GM12892 (cell line): ENCODE measurements around the gene NTRK1. TPM values are rescaled to one million over a fixed set of nuclear protein-coding genes. Genes with fewer than 3 reads are reported as not detected.

Experiments
- DNase-seq: peaks from one replicate; pipeline ENCODE4 v3.0.0; 2011; ENCODE audit not compliant: insufficient read length
- FAIRE-seq: peaks from 2 replicates; lab custom pipeline; 2011; peaks lifted over from hg19 to GRCh38; lab: Jason Lieb, UNC
- POLR2A ChIP-seq: IDR thresholded peaks from 2 replicates; pipeline ENCODE4 v1.6.1; 2011; ENCODE audit warnings: low read depth, low read length, control low read depth
- POLR2AphosphoS5 ChIP-seq: IDR thresholded peaks from 2 replicates; pipeline ENCODE4 v1.6.1; 2011; ENCODE audit warnings: low read depth, low read length, control low read depth
- TAF1 ChIP-seq: IDR thresholded peaks from 2 replicates; pipeline ENCODE4 v1.6.1; 2011; ENCODE audit warnings: low read depth, mild to moderate bottlenecking, control low read depth, low read length, borderline replicate concordance
- polyA plus RNA-seq: library from polyadenylated mRNA; unstranded; fragments of >200 nt; gene quantifications from one replicate; pipeline ENCODE4 v1.2.1, GENCODE V29; 2012; ENCODE audit warnings: missing spikeins, inconsistent platforms; ENCODE audit not compliant: missing spikeins

The NTRK1 gene
- not detected for polyA plus RNA-seq

DNA sequence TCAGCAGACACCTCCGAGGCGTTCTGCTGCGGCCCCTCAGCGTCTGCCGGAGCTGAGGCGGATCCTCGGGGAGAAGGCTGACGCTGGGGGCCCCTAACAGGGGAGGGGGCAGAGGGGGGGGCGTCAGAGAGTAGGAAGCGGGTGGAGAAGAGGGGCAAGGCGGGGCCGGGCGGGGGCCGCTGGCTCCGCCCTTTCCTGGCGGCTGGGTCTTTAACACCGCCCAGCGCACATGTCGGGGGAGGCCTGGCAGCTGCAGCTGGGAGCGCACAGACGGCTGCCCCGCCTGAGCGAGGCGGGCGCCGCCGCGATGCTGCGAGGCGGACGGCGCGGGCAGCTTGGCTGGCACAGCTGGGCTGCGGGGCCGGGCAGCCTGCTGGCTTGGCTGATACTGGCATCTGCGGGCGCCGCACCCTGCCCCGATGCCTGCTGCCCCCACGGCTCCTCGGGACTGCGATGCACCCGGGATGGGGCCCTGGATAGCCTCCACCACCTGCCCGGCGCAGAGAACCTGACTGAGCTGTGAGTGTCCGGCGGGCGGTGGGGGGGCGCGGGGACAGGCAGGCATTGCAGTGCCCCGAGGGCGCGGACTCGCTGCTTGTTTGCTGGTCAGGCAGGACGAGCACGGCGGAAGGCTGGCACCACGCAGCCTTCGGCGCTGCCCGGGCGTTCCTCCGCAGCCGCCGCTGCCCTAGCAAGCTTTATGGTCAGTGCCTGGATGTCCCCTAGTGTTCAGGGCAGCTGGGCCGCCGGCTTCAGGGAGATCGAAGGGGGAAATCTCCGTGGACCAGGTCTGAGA lies at the start of gene NTRK1:
Gene NTRK1 (plus strand): TSS at position 238 of the 796 bp plus-strand sequence. CDS start 70 bp downstream, at position 308.
- FAIRE-seq (no peak), DNase-seq (peak; percentile 77)

GRCh38 chr1:156811168-156811567 lies 49.5 kb upstream of the NTRK1 start:
- no peak for DNase-seq
- FAIRE-seq: no peak
- no peak for TF ChIP-seq POLR2A
- TF ChIP-seq POLR2AphosphoS5: no peak
- no peak for TF ChIP-seq TAF1

More for the DNA sequence above, at the start of gene NTRK1:
- TF ChIP-seq POLR2AphosphoS5 (no peak), TAF1 (no peak), POLR2A (no peak)

- FAIRE-seq (no peak), DNase-seq (no peak)
- TF ChIP-seq POLR2A (no peak), TAF1 (no peak), POLR2AphosphoS5 (no peak)
Measured at GRCh38 chr1:156812293-156812990, 48.2 kb upstream of the NTRK1 start.

DNA sequence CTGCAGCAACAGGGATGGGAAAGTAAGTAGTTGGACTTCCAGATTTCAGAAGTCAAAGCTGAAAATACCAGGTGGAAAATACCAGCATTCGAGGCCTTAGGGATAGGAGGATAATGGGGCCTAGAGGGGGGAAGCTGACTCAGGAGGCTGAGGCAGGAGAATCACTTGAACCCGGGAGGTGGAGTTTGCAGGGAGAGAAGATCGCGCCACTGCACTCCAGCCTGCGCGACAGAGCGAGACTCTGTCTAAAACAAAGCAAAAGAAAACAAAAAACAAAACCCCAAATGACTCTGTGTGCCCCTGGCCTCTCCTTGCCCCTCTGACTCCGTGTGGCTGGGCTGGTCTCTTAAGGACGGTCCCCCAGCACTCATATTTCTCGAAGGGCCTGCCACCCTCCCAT lies 47.4 kb upstream of the NTRK1 start:
- DNase-seq (no peak), FAIRE-seq (no peak)
- TF ChIP-seq POLR2AphosphoS5: no peak
- no peak for TF ChIP-seq POLR2A
- TF ChIP-seq TAF1: no peak

DNA sequence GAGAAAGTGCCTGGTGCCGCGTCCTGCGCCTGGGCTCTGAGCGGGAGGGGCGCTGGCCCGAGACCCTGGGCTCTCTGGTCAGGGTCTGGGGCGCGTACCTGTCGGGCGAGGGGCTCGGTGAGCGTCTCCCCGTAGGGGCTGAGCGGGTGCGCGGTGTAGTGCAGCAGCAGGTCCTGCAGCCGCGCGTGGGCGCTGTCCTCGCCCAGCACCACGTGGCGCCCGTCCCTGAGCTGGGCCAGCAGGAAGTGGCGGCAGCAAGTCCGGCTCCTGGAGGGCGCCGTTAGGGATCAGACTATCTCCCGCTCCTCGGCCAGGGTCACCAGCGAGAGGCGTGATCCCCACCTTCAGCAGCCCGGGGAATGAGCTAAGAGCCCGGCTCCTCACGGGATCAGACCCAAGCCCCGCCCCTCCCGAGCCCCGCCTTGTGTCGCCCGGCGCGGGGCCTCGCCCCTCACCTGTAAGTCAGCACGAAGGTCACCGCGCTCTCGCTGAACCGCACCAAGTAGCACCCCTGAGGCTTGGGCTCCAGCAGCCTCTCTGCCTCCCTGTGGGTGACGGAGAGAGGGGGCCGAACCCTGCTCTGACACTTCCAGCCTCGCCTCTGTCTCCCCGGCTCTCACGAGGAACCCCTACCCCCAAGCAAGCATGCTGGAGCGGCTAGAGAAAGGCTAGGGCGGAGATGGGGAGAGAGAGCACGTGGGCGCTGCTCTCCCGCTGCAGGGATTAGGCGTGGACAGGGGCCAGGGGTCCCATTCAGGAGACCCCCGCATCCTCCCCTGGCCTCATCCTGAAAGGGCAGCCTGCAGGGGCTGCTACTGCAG lies 46.7 kb upstream of the NTRK1 start:
- no peak for TF ChIP-seq TAF1
- peak; percentile 45; the same call in 1 of the 2 replicates for TF ChIP-seq POLR2A
- FAIRE-seq: peak; percentile 65
- peak; percentile 78 for DNase-seq

DNA sequence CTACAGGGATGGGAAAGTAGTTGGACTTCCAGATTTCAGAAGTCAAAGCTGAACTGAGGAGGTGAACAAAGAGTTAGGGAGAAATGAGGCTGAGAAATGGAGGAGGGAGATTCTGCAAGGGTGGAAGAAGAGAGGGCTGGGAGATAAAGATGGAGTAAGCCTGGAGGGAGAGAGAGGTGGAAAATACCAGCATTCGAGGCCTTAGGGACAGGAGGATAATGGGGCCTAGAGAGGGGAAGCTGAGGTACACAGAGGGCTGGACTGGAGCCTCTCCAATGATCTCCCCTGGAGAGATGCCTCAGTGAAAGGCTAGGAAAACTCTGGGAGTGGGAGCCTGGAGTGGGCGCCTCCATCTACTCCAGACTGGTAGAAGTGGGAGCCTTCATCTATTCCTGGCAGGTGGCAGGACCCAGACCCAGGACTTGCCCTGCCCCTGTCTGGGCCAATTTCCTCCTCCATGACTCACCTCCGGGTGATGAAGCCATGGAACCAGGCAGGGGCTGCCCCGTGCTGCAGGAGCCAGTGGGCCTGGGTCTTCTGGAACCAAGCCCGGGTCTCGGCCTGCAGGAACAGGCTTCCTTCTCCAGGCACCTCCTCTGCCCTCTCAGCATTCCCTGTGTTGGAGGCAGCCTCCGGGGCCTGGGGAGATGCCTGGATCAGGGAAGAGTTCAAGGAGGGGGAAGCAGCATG lies 45.9 kb upstream of the NTRK1 start:
- TF ChIP-seq POLR2A: no peak
- TF ChIP-seq TAF1: no peak
- no peak for TF ChIP-seq POLR2AphosphoS5
- FAIRE-seq (no peak), DNase-seq (no peak)

GRCh38 chr1:156815307-156815826 lies 45.3 kb upstream of the NTRK1 start:
- no peak for DNase-seq
- no peak for FAIRE-seq

GRCh38 chr1:156815961-156816422 lies 44.7 kb upstream of the NTRK1 start:
- no peak for DNase-seq
- FAIRE-seq: no peak
- no peak for TF ChIP-seq POLR2AphosphoS5
- TF ChIP-seq POLR2A: no peak
- no peak for TF ChIP-seq TAF1

More at GRCh38 chr1:156815307-156815826, 45.3 kb upstream of the NTRK1 start:
- TF ChIP-seq POLR2AphosphoS5 (no peak), TAF1 (no peak), POLR2A (no peak)

GRCh38 chr1:156816561-156817328 lies 43.9 kb upstream of the NTRK1 start, which contains the start of gene SH2D2A:
Gene SH2D2A (minus strand): TSS chr1:156816848. CDS start chr1:156816708, 140 bp downstream.
- DNase-seq (peak; percentile 67), FAIRE-seq (peak; percentile 79)
- TF ChIP-seq POLR2AphosphoS5: peak; percentile 83
- peak; percentile 70 for TF ChIP-seq POLR2A
- no peak for TF ChIP-seq TAF1
